Psoas muscle (tissue), 8 donors: Measurements from ENCODE around the gene ZBTB49. TPM values are rescaled to one million over a fixed set of nuclear protein-coding genes. Genes with fewer than 3 reads are reported as not detected.

ENCODE experiments used
- ATAC-seq, 4 donors: fragments of 200-7000 bp; cut with Tn5 transposase; one replicate each; pipeline ENCODE4 v1.9.1; 2020; ENCODE audit warnings: moderate library complexity in 3 of 4, mild to moderate bottlenecking in 2 of 4
- DNase-seq, 2 donors: peaks; one replicate each; pipeline ENCODE4 v3.0.0-alpha.2; 2020
- H3K27ac ChIP-seq: fragments of 200-600 bp; one replicate; pipeline ENCODE4 v1.8.0; 2022
- H3K27me3 ChIP-seq, 3 donors: fragments of 200-600 bp in 1 of 3; one replicate each; pipeline versions ENCODE4 v1.6.1 to v1.8.0; 2013 to 2022; ENCODE audit warnings: low read length in 2 of 3, mild to moderate bottlenecking in 2 of 3, moderate library complexity in 1 of 3; ENCODE audit not compliant: insufficient read depth in 3 of 3
- H3K36me3 ChIP-seq, 2 donors: fragments of 200-600 bp in 1 of 2; one replicate each; pipeline versions ENCODE4 v1.6.1 to v1.8.0; 2013 to 2022; ENCODE audit warnings: low read depth in 1 of 2, mild to moderate bottlenecking in 1 of 2, moderate library complexity in 1 of 2; ENCODE audit not compliant: insufficient read depth in 1 of 2
- H3K4me1 ChIP-seq: fragments of 200-600 bp; one replicate; pipeline ENCODE4 v1.8.0; 2022
- H3K4me3 ChIP-seq: fragments of 200-600 bp; one replicate; pipeline ENCODE4 v1.8.0; 2022; ENCODE audit warnings: mild to moderate bottlenecking
- H3K9me3 ChIP-seq: fragments of 200-600 bp; one replicate; pipeline ENCODE4 v1.8.0; 2022
- CTCF ChIP-seq: fragments of 200-600 bp; IDR thresholded peaks from one replicate; pipeline ENCODE4 v1.8.0; 2022; ENCODE audit warnings: antibody characterized with exemption
- WGBS, 3 donors: extraction: QIAGEN DNeasy Blood & Tissue Kit; methylation state at CpG; one replicate each; pipeline versions ENCODE4 v1.1.6 to v1.1.7; 2013; 5-methylcytosine and 5-hydroxymethylcytosine counted together
- intact Hi-C, 2 donors: fragments of 100-400 bp; cut with DNase I; formaldehyde crosslinking; loops; one replicate each; pipeline versions ENCODE4 v1.11.0 to v1.14.2; 2022
- polyA plus RNA-seq, 3 donors: library from polyadenylated mRNA; stranded (reverse); fragments of 200-250 nt; gene quantifications; one replicate each; pipeline ENCODE4 v1.2.3, GENCODE V29; 2013
- total RNA-seq, 4 donors: library from RNA; stranded (reverse); fragmentation: NEBNext Ultra II Directional in 2 of 4; extraction: Animal tissue kit (Norgen Biotek cat#: 25700) in 2 of 4; gene quantifications; one replicate each; pipeline versions ENCODE4 v1.2.1 to v1.2.4, GENCODE V29; 2021 to 2023
- donor health status: healthy with polysubstance abuse.
- donor health status: DM: no; HTN: no; CAD: no; lungs with moderate emphysema.
- donor health status: Bipolar disorder and iron deficiency.
- donor health status: healthy.
- donor health status: DM: yes; HTN: yes; CAD: no.
- donor health status: DM: no; HTN: no; CAD: no.
- donor health status: DM: no; HTN: no; CAD: no.
- donor health status: DM: yes; HTN: yes; CAD: no.

Gene ZBTB49
- total and polyA plus RNA-seq, 7 donors: 2.5 to 7.0 (median 4.2) TPM

- no peak for TF ChIP-seq CTCF
- no peak for DNase-seq
- Histone ChIP-seq H3K4me3 (no peak overlapping the region), H3K36me3 (no peaks in the 10 kb centered on the region), H3K9me3 (no peaks in the 10 kb centered on the region), H3K27ac (no peak overlapping the region), H3K27me3 (no peaks in the 10 kb centered on the region), H3K4me1 (no peaks in the 10 kb centered on the region)
- no peak for ATAC-seq
- intact Hi-C loops: no loop called here
- WGBS, 3 donors: 81 to 86% (median 83%) methylated on average over 3 of the region's 3 CpGs
Observed at GRCh38 chr4:4332529-4332928, 42.5 kb downstream of the ZBTB49 start.

- no peak for TF ChIP-seq CTCF
- Histone ChIP-seq H3K27ac (no peak overlapping the region), H3K4me3 (no peak overlapping the region), H3K4me1 (no peaks in the 10 kb centered on the region), H3K27me3 (no peaks in the 10 kb centered on the region), H3K36me3 (no peaks in the 10 kb centered on the region), H3K9me3 (no peaks in the 10 kb centered on the region)
- intact Hi-C loops: no loop called here
- peak in 1 of 4 donors; percentile 63 for ATAC-seq
- WGBS, 3 donors: 21 to 28% (median 27%) methylated on average over 11 of the region's 11 CpGs
- DNase-seq: peak in 1 of 2 donors; percentile 31
Observed at GRCh38 chr4:4333265-4333706, 43.2 kb downstream of the ZBTB49 start.

- H3K27ac ChIP-seq: no peak overlapping the region
- peak; percentile 61 to 73 for DNase-seq
- peak; percentile 81 for TF ChIP-seq CTCF
- H3K36me3 ChIP-seq: no peaks in the 10 kb centered on the region
- H3K9me3 ChIP-seq: no peaks in the 10 kb centered on the region
- H3K4me1 ChIP-seq: no peaks in the 10 kb centered on the region
- ATAC-seq: peak; percentile 72 to 84 (median 74)
- 50 to 51% (median 51%) methylated on average over 21 of the region's 21 CpGs for WGBS, 3 donors
- no peak overlapping the region for H3K4me3 ChIP-seq
- peaks cover 0 to 3% (median 0%) of the 10 kb centered on the region in 3 donors for H3K27me3 ChIP-seq
- intact Hi-C loops: loop anchor here (2.0 to 5.0 kb wide), 2 partner anchors 78 to 80 kb away; no protein-coding TSS in a partner anchor
Observed at GRCh38 chr4:4334798-4335520, 44.9 kb downstream of the ZBTB49 start.

GRCh38 chr4:4338210-4339001 lies 48.4 kb downstream of the ZBTB49 start:
- H3K27me3 ChIP-seq: peaks cover 0 to 3% (median 3%) of the 10 kb centered on the region in 3 donors
- H3K36me3 ChIP-seq: no peaks in the 10 kb centered on the region
- no peak for DNase-seq
- intact Hi-C loops: loop anchor here in 1 of 2 donors (5.0 kb wide), 1 partner anchor 81 kb away; no protein-coding TSS in a partner anchor
- 63 to 72% (median 64%) methylated on average over 11 of the region's 11 CpGs for WGBS, 3 donors
- H3K4me3 ChIP-seq: no peak overlapping the region
- no peak for ATAC-seq
- H3K4me1 ChIP-seq: no peaks in the 10 kb centered on the region
- no peaks in the 10 kb centered on the region for H3K9me3 ChIP-seq
- TF ChIP-seq CTCF: no peak
- H3K27ac ChIP-seq: no peak overlapping the region
